Activated CD4-positive, alpha-beta T cell treated with anti-CD3 and anti-CD28 coated beads for 36 hours (primary cell): ENCODE results near the gene NPIPA1. TPM values are rescaled to one million over a fixed set of nuclear protein-coding genes. Genes with fewer than 3 reads are reported as not detected.
"Not testable (repeated sequence)": the region's sequence is repeated elsewhere in the genome, so short reads cannot be mapped to it uniquely, and the experiment has no call there.

ENCODE experiments used
- ATAC-seq: fragments of 200-7000 bp; cut with Tn5 transposase; one replicate; pipeline ENCODE4 v1.10.0; 2021; ENCODE audit warnings: mild to moderate bottlenecking, moderate library complexity
- CTCF ChIA-PET: fragments of 350-600 bp; sonication (Branson Sonifier 250); formaldehyde crosslinking; loops from one replicate; lab custom pipeline; 2021; ENCODE audit warnings: antibody characterized with exemption; lab: Charles Lee
- POLR2A ChIA-PET: fragments of 350-600 bp; sonication (Branson Sonifier 250); formaldehyde crosslinking; loops from one replicate; lab custom pipeline; 2021; ENCODE audit warnings: antibody characterized with exemption, inconsistent platforms; lab: Charles Lee
- DNase-seq: peaks from one replicate; pipeline ENCODE4 v3.0.0-alpha.2; 2020
- H3K27ac Mint-ChIP-seq: one replicate; pipeline ENCODE4 v1.8.0; 2021; ENCODE audit warnings: mixed read lengths
- H3K27me3 Mint-ChIP-seq: one replicate; pipeline ENCODE4 v1.8.0; 2021; ENCODE audit warnings: mixed read lengths
- H3K36me3 Mint-ChIP-seq: one replicate; pipeline ENCODE4 v1.8.0; 2021; ENCODE audit warnings: low read depth, mixed read lengths
- H3K4me1 Mint-ChIP-seq: one replicate; pipeline ENCODE4 v1.8.0; 2021; ENCODE audit warnings: mixed read lengths
- H3K4me3 Mint-ChIP-seq: one replicate; pipeline ENCODE4 v1.8.0; 2021; ENCODE audit warnings: mild to moderate bottlenecking, moderate library complexity, mixed read lengths
- H3K9me3 Mint-ChIP-seq: one replicate; pipeline ENCODE4 v1.8.0; 2021; ENCODE audit warnings: low read depth, mixed read lengths
- intact Hi-C, 2 experiments: fragments of 100-400 bp; cut with DNase I in 1 of 2; cut with micrococcal nuclease in 1 of 2; formaldehyde crosslinking; loops; one replicate each; pipeline versions ENCODE4 v1.14.2 to v1.15.1; 2022 to 2024; cut with DNase I, micrococcal nuclease
- total RNA-seq, 2 experiments: library from RNA; stranded (reverse); gene quantifications; one replicate each; pipeline ENCODE4 v1.2.3, GENCODE V29; 2021

Gene NPIPA1
- total RNA-seq, 2 experiments from 2014 or later, result 90.4 to 99.1 TPM

DNA sequence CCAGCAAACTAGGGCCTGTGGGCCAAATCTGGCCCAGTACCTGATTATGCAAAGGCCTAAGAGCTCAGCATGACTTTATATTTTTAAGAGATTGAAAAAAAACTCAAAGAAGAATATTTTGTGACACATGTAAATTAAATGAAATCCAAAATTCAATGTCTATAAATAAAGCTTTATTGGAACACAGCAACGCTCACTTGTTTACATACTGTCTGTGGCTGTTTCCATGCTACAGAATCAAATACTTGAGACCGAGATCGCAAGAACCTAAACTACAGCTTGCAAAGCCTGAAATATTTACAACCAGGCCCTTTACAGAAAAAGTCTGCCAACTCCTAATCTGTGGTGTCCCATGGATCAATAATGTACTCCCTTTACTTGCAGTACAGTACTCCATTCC lies 32.6 kb downstream of the NPIPA1 start:
- POLR2A ChIA-PET, H3K4me3 Mint-ChIP-seq, DNase-seq, H3K36me3 Mint-ChIP-seq, H3K4me1 Mint-ChIP-seq, H3K27me3 Mint-ChIP-seq, H3K27ac Mint-ChIP-seq, ATAC-seq, CTCF ChIA-PET, H3K9me3 Mint-ChIP-seq, intact Hi-C loops: not testable (repeated sequence)

DNA sequence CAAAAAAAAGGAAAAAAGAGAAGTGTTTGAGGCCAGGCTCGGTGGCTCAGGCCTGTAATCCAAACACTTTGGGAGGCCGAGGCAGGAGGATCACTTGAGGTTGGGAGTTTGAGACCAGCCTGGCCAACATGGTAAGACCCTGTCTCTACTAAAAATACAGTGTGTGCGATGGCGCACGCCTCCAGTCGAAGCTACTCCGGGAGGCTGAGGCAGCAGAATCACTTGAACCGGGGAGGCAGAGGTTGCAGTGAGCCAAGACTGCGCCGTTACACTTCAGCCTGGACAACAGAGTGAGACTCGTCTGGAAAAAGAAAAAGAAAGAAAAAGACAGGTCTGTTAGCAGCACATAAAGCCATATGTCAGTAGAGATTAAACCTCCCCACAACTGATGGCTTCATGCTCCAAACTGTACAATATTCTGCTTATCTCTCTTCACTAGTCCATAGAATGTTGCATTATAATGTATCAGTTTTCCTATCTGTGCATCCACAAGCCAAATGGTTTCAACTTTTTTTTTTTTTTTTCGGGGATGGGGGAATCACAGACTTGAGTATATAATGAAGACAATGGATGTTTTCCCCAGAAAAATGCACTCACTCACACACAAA lies 34.5 kb downstream of the NPIPA1 start:
- H3K4me3 Mint-ChIP-seq, H3K9me3 Mint-ChIP-seq, H3K27me3 Mint-ChIP-seq, CTCF ChIA-PET, DNase-seq, H3K36me3 Mint-ChIP-seq, ATAC-seq, H3K27ac Mint-ChIP-seq, POLR2A ChIA-PET, intact Hi-C loops: not testable (repeated sequence)
- H3K4me1 Mint-ChIP-seq, result peaks cover 11% of the 10 kb centered on the region

DNA sequence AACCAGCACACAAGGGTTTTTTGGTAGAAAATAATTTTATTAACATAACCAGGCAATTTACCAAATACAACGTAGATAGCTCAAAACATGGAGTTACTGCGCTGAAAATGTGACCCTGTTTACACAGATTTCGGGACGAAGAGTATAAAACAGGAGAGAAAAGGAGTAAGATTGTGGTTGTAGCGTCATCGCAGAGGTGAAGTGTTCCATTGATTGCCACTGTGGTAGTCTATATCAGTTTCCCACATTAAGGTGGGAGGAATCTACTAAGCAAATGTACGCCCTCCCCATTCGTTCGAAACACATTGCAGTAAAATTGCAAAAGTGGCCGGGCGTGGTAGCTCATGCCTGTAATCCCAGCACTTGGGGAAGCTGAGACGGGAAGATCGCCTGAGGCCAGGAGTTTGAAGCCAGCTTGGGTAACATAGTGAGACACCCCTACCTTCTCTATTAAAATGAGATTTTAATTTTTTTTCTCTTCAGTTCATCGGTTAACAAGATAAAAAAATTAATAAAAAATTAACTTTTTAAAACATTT lies 36.6 kb downstream of the NPIPA1 start:
- intact Hi-C loops, result loop anchor here in 1 of 2 experiments (2.0 kb wide), 1 partner anchor 341 kb away; the partner anchor contains the start of gene BFAR
- H3K27ac Mint-ChIP-seq, result not testable (repeated sequence)

DNA sequence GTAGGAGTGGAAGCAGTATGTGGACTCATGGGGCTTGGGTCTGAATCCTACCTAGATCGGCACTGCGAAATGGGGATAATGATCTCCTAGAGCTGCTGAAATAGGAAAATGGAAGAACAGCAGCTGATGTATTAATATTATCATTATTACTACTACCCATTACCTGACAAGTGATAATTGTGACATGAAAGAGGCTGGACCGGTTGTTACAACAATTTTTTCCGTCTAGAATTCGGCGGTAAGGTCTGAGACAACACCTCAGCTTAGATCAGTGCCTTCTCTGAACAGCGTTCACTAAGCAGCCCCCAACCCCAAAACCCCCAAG lies 37.0 kb downstream of the NPIPA1 start:
- not testable (repeated sequence) for H3K27me3 Mint-ChIP-seq
- CTCF ChIA-PET, result interaction anchor here (0.6 kb wide), 1 partner anchor 566 kb away, joined by 3 read pairs; no protein-coding TSS in a partner anchor
- intact Hi-C loops, result loop anchor here in 1 of 2 experiments (2.0 kb wide), 1 partner anchor 341 kb away; the partner anchor contains the start of gene BFAR

More for the DNA sequence above, 36.6 kb downstream of the NPIPA1 start:
- POLR2A ChIA-PET, DNase-seq, H3K36me3 Mint-ChIP-seq, H3K9me3 Mint-ChIP-seq, ATAC-seq, H3K27me3 Mint-ChIP-seq: not testable (repeated sequence)
- Mint-ChIP-seq H3K4me1 (peaks cover 14% of the 10 kb centered on the region), H3K4me3 (peak overlapping the region; percentile 84)
- CTCF ChIA-PET, result interaction anchor here (0.6 kb wide), 1 partner anchor 566 kb away, joined by 3 read pairs; no protein-coding TSS in a partner anchor

DNA sequence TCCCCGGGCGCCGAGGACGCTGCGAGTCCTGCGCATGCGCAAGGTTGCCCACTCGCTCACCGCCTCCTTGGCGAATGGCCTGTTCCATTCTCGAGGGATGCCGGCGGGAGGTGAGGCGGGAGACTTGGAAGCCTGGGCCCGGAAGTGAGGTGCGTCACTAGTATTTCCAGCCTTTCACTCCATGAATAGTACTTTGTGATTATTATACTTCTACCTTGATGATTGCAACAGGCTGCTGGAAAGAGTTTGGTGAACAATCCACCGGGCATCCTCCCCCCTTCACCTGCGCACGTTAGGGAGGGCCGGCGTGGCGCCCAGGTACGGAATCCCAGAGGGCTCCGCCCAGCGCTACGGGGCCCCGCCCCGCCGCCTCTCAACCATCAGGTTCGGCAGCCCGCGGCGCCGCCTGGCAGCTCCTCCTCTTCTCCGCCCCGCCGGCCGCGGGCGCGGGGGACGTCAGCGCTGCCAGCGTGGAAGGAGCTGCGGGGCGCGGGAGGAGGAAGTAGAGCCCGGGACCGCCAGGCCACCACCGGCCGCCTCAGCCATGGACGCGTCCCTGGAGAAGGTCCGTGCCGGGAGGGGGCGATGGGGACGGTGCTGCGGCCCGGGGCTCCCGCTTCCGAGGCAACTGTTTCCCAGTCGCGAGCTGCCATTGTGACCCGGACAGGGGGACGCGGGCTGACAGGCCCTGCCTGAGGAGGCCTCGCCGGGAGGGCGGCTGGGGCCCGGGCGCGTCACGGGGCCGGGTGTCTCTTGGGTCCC lies 37.6 kb downstream of the NPIPA1 start, which contains the start of gene PDXDC1:
Gene PDXDC1 (plus strand): TSS at position 371 of the 762 bp plus-strand sequence. CDS start 174 bp downstream, at position 545.
- POLR2A ChIA-PET, H3K27me3 Mint-ChIP-seq, H3K9me3 Mint-ChIP-seq, H3K36me3 Mint-ChIP-seq: not testable (repeated sequence)
- Mint-ChIP-seq H3K27ac (peak within 1 kb of the TSS; percentile 85), H3K4me3 (peak within 1 kb of the TSS; percentile 84), H3K4me1 (peaks cover 14% of the 10 kb centered on the region)
- ATAC-seq (peak; percentile 98), DNase-seq (peak; percentile 98)
- CTCF ChIA-PET, result interaction anchor here (0.6 kb wide), 1 partner anchor 1063 kb away, joined by 3 read pairs; no protein-coding TSS in a partner anchor
- intact Hi-C loops, result loop anchor here in 1 of 2 experiments (1.0 to 5.0 kb wide), 4 partner anchors 47 to 342 kb away; partner anchors contain the start of genes BFAR and NTAN1

More for the DNA sequence above, 37.0 kb downstream of the NPIPA1 start:
- DNase-seq, POLR2A ChIA-PET, H3K36me3 Mint-ChIP-seq, H3K9me3 Mint-ChIP-seq, ATAC-seq: not testable (repeated sequence)
- Mint-ChIP-seq H3K4me1 (peaks cover 14% of the 10 kb centered on the region), H3K27ac (peak overlapping the region; percentile 85), H3K4me3 (peak overlapping the region; percentile 84)

DNA sequence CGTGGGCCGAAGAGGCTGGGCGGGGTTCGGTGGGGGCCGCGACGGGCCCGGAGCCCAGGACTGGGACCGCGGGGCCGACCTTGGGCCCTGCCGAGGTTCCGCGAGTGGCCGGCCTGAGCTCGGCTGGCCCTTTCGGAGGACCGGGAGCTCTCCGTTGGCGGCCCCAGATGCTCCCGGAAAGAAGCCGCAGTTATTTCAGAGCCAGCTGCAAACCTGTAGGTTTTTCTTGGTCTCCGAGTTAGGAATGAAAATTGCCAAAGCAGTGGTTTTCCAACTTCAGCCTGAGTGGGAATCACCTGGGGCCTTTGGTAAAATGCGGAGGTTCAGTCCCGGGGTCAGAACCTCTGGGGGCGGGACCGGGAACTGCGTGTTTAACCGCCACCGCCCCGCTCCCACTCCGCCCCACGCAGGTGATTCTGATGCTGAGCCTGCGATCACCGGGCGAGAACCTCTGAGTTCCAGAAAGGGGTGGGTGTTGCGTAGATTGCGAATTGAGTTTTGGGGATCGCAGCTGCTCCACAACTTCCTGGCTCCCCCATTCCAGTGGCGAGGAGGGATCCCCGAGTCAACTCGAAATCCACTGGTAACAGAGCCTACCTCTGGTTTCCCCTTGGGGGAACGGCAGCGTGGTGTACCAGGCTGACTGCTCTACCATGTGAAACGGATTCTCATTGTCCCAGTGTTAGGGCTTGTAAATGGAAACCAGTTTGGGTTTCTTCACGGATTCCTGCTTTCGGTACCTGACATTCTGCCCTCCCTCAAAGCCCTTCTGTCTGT lies 38.4 kb downstream of the NPIPA1 start:
- POLR2A ChIA-PET, H3K9me3 Mint-ChIP-seq, H3K36me3 Mint-ChIP-seq, H3K27me3 Mint-ChIP-seq: not testable (repeated sequence)
- intact Hi-C loops, result loop anchor here in 1 of 2 experiments (1.0 to 5.0 kb wide), 4 partner anchors 47 to 343 kb away; partner anchors contain the start of genes BFAR and NTAN1
- peak; percentile 70 for DNase-seq
- Mint-ChIP-seq H3K4me1 (peaks cover 14% of the 10 kb centered on the region), H3K4me3 (peak overlapping the region; percentile 84), H3K27ac (peak overlapping the region; percentile 76)
- peak; percentile 16 for ATAC-seq
- CTCF ChIA-PET, result interaction anchor here (0.6 kb wide), 1 partner anchor 1062 kb away, joined by 3 read pairs; no protein-coding TSS in a partner anchor

DNA sequence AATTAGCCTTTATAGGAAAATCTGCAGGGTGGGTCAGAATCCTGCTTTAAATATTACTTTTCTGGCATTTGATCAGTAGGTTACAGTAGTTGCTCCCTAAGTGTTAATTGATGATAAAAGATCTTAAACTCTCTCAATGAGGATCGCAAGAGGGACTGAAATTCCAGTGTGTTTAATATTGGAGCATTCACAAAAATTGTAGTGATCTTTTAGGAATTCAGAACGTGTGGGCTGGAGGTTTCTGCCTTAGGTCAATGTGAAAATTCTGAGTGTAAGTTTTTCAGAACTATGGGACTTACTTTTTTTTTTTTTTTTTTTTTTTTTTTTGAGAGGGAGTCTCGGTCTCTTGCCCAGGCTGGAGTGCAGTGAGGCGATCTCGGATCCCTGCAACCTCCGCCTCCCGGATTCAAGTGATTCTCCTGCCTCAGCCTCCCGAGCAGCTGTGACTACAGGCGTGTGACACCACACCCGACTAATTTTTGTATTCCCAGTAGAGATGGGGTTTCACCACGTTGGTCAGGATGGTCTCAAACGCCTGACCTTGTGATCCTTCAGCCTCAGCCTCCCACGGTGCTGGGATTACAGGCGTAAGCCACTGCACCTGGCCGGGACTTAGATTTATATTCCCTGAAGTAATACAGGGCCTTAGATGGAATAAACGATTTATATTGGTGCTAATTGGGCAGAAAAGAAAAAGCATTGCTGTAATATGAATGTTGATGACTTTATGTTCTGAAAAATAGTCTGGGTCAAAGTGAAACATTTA lies 39.9 kb downstream of the NPIPA1 start:
- ATAC-seq, POLR2A ChIA-PET, CTCF ChIA-PET: not testable (repeated sequence)

DNA sequence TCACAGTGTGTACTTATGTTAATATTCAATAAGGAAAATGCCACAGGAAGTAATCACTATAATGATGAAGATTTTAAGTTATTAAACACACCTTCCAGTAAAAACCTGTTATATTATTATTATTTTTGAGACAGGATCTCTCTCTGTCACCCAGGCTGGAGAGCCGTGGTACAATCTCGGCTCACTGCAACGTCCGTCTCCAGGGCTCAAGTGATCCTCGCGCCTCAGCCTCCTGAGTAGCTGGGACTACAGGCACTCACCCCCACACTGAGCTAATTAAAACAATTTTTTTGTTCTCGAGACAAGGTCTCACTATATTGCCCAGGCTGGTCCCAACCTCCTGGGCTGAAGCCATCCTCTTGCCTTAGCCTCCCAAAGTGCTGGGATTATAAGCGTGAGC lies 41.0 kb downstream of the NPIPA1 start:
- H3K27me3 Mint-ChIP-seq, CTCF ChIA-PET, H3K4me3 Mint-ChIP-seq, H3K36me3 Mint-ChIP-seq, POLR2A ChIA-PET, ATAC-seq, H3K9me3 Mint-ChIP-seq, DNase-seq, H3K27ac Mint-ChIP-seq: not testable (repeated sequence)
- H3K4me1 Mint-ChIP-seq, result peaks cover 17% of the 10 kb centered on the region
- intact Hi-C loops, result loop anchor here in 1 of 2 experiments (5.0 kb wide), 2 partner anchors 44 to 94 kb away; no protein-coding TSS in a partner anchor

More for the DNA sequence above, 39.9 kb downstream of the NPIPA1 start:
- DNase-seq, H3K27me3 Mint-ChIP-seq, H3K36me3 Mint-ChIP-seq, H3K9me3 Mint-ChIP-seq, H3K27ac Mint-ChIP-seq, H3K4me3 Mint-ChIP-seq: not testable (repeated sequence)
- intact Hi-C loops, result loop anchor here in 1 of 2 experiments (5.0 kb wide), 2 partner anchors 45 to 95 kb away; no protein-coding TSS in a partner anchor
- peaks cover 17% of the 10 kb centered on the region for H3K4me1 Mint-ChIP-seq

DNA sequence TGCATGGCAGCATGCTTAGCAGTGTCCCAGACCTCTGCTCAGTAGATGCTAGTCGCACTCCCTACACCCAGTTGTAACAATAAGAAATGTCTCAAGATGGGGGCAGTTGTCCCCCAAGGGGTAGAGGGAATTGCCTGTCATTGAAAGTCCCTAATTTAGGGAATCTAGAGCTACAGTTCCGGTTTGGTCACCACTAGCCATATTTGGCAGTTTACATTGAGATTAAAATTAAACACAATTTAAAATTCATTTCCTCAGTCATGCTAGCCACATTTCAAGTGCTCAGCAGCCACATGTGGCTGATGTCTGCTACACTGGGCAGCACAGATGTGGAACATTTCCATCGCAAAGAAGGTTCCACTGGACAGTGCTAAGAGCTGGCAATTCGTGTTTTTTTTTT lies 41.7 kb downstream of the NPIPA1 start:
- ATAC-seq, H3K4me3 Mint-ChIP-seq, CTCF ChIA-PET, H3K27ac Mint-ChIP-seq, H3K27me3 Mint-ChIP-seq, DNase-seq, POLR2A ChIA-PET, H3K36me3 Mint-ChIP-seq, H3K9me3 Mint-ChIP-seq: not testable (repeated sequence)
- intact Hi-C loops, result loop anchor here in 1 of 2 experiments (5.0 kb wide), 2 partner anchors 43 to 93 kb away; no protein-coding TSS in a partner anchor
- H3K4me1 Mint-ChIP-seq, result peaks cover 15% of the 10 kb centered on the region

DNA sequence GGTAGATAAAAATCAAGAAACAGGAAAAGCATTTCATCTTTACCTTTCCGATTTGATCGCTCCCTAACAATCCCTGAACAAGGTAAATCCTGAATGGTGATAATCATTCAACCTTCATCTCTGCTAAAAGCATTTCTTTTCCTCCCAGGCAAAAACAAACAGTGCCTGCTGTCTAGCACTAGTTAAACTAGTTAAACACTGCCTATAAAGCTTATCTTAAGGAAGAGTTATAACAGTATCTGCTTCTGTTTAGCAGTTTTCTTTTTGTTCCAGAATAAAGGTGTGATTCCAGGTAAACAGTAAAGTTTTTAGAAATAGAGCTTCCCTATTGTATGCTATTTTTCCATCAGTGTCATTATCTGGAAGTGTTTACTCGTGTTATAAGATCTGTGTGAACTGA lies 44.0 kb downstream of the NPIPA1 start:
- POLR2A ChIA-PET, H3K4me3 Mint-ChIP-seq, H3K27me3 Mint-ChIP-seq, H3K9me3 Mint-ChIP-seq, intact Hi-C loops, CTCF ChIA-PET, DNase-seq, H3K27ac Mint-ChIP-seq, ATAC-seq: not testable (repeated sequence)
- Mint-ChIP-seq H3K36me3 (peaks cover 14% of the 10 kb centered on the region), H3K4me1 (peaks cover 11% of the 10 kb centered on the region)
